ENCODE data around the gene CAMK1D. TPM values are rescaled to one million over a fixed set of nuclear protein-coding genes. Genes with fewer than 3 reads are reported as not detected.

The CAMK1D gene
- total RNA-seq, 2 donors from 2014 or later, result 4.8 to 14.5 TPM

DNA sequence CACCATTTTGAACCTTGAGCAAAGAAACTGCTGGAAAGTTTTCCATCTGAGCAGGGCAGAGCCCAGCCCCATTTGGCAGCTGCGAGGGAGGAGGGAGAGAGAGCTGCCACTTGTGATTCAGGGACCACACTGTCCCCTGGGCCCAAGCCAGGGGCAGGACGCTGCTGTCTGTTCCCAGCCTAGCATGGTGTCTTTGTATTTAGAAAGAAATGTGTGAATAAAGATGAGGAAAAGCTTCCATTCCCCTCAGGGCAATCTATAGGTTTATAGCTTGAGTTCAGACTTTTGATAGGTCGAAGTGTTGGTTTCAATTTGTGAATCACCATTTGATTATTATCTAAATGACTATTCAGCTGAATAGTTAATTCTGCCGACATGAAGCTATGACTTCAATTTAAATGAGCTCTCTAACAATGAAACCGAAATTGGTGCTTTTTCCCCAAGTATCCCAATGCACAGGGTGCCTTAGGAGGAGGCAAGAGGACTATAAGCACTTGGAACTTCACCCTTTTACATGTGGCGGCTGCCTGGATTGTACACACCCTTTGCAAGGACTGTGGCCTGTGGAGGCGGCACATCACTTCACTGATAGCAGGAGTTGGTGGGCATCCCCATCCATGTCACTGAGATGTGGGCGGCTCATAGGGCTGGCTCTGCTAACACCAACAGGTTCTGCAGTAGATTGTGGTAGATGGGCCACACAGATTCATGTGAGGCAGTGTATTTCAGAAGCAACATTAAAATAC, 428.7 kb downstream of the CAMK1D start:
- WGBS, result 58% methylated on average over 8 of the region's 8 CpGs

GRCh38 chr10:12780634-12781601, 431.6 kb downstream of the CAMK1D start:
- no peak overlapping the region for H3K27ac ChIP-seq
- intact Hi-C loops (cut with DNase I), result loop anchor here (5.0 to 10.0 kb wide), 2 partner anchors 121 to 274 kb away; no protein-coding TSS in a partner anchor
- H3K4me1 ChIP-seq (replicated peaks), result peaks cover 2% of the 10 kb centered on the region
- DNase-seq (ENCODE audit: low spot score), result no peak
- WGBS, result 80% methylated on average over 20 of the region's 22 CpGs
- H3K27me3 ChIP-seq (replicated peaks; ENCODE audit: insufficient read depth), result no peaks in the 10 kb centered on the region
- H3K36me3 ChIP-seq, result no peaks in the 10 kb centered on the region
- no peak for TF ChIP-seq POLR2AphosphoS5 (IDR thresholded peaks at IDR 0.05)
- H3K9me3 ChIP-seq, result no peaks in the 10 kb centered on the region
- H3K4me3 ChIP-seq, result no peak overlapping the region

More for the DNA sequence above, 428.7 kb downstream of the CAMK1D start:
- H3K9me3 ChIP-seq, result no peaks in the 10 kb centered on the region
- H3K36me3 ChIP-seq, result no peaks in the 10 kb centered on the region
- H3K27me3 ChIP-seq (replicated peaks; ENCODE audit: insufficient read depth), result no peaks in the 10 kb centered on the region
- no peak for DNase-seq (ENCODE audit: low spot score)
- no peak for TF ChIP-seq POLR2A (IDR thresholded peaks at IDR 0.05)
- TF ChIP-seq POLR2AphosphoS5 (IDR thresholded peaks at IDR 0.05), result no peak
- TF ChIP-seq CTCF (IDR thresholded peaks at IDR 0.05), result no peak
- no peak overlapping the region for H3K4me3 ChIP-seq
- H3K4me1 ChIP-seq (replicated peaks), result no peaks in the 10 kb centered on the region
- H3K27ac ChIP-seq, result no peak overlapping the region
- intact Hi-C loops (cut with DNase I), result no loop called here

DNA sequence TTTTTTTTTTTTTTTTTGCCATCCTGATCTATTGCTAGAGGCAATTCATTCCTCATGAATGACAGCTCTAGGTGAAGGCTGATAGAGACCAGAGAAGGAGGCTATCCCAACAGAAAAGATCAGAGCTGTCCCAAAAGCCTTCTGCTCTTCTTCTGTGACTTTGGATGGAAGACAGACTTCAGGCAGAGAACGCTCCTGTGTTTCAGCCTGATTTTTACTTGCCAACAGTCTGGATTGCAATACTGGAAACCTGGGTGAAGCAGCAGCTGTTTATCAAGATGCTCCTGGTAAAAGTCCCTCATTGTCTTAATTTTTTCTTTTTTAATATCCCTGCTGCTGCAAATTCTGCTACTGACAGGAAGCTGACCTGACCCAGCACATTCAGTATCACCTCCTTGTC, 432.6 kb downstream of the CAMK1D start:
- Histone ChIP-seq H3K4me3 (no peak overlapping the region), H3K36me3 (no peaks in the 10 kb centered on the region), H3K9me3 (no peaks in the 10 kb centered on the region), H3K27me3 (replicated peaks; ENCODE audit: insufficient read depth) (no peaks in the 10 kb centered on the region), H3K27ac (no peak overlapping the region), H3K4me1 (replicated peaks) (peaks cover 2% of the 10 kb centered on the region)
- TF ChIP-seq CTCF (IDR thresholded peaks at IDR 0.05) (no peak), POLR2AphosphoS5 (IDR thresholded peaks at IDR 0.05) (no peak), POLR2A (IDR thresholded peaks at IDR 0.05) (no peak)
- 76% methylated on average over 1 of the region's 1 CpG for WGBS
- no peak for DNase-seq (ENCODE audit: low spot score)
- intact Hi-C loops (cut with DNase I), result loop anchor here (5.0 to 10.0 kb wide), 2 partner anchors 120 to 273 kb away; no protein-coding TSS in a partner anchor

GRCh38 chr10:12782537-12782936, 433.2 kb downstream of the CAMK1D start:
- Histone ChIP-seq H3K36me3 (no peaks in the 10 kb centered on the region), H3K4me3 (no peak overlapping the region), H3K4me1 (replicated peaks) (peaks cover 2% of the 10 kb centered on the region), H3K27me3 (replicated peaks; ENCODE audit: insufficient read depth) (no peaks in the 10 kb centered on the region), H3K27ac (no peak overlapping the region), H3K9me3 (no peaks in the 10 kb centered on the region)
- intact Hi-C loops (cut with DNase I), result loop anchor here (5.0 to 10.0 kb wide), 2 partner anchors 120 to 272 kb away; no protein-coding TSS in a partner anchor
- 60% methylated on average over 8 of the region's 8 CpGs for WGBS
- peak; percentile 13 for DNase-seq (ENCODE audit: low spot score)
- no peak for TF ChIP-seq POLR2A (IDR thresholded peaks at IDR 0.05)
- peak; percentile 11 for TF ChIP-seq POLR2AphosphoS5 (IDR thresholded peaks at IDR 0.05)
- TF ChIP-seq CTCF (IDR thresholded peaks at IDR 0.05), result peak; percentile 45 to 72 (median 64)

DNA sequence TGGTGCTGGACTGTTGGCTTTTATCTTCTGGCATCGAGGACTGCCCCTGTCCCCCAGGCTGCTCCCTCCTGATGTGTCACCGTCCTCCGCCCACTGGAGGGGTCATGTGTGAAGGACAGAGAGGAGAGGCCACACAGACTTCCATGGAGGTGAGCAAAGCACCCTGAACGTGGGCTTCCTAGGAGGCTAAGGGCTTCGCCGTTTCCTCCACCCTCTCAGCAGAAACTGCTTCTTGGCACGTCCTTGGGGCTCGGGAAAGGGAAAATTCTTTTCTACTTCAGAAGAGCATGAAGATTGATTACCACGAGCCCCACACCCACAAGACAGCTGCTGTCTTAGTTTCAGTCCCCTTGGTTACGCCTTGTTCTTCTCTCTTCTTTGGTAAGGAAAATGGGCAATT, 433.9 kb downstream of the CAMK1D start:
- no peaks in the 10 kb centered on the region for H3K36me3 ChIP-seq
- peaks cover 2% of the 10 kb centered on the region for H3K4me1 ChIP-seq (replicated peaks)
- no peaks in the 10 kb centered on the region for H3K27me3 ChIP-seq (replicated peaks; ENCODE audit: insufficient read depth)
- no peak overlapping the region for H3K27ac ChIP-seq
- 88% methylated on average over 10 of the region's 10 CpGs for WGBS
- DNase-seq (ENCODE audit: low spot score), result no peak
- TF ChIP-seq POLR2A (IDR thresholded peaks at IDR 0.05) (no peak), POLR2AphosphoS5 (IDR thresholded peaks at IDR 0.05) (no peak), CTCF (IDR thresholded peaks at IDR 0.05) (no peak)
- no peak overlapping the region for H3K4me3 ChIP-seq
- intact Hi-C loops (cut with DNase I), result loop anchor here (5.0 to 10.0 kb wide), 2 partner anchors 119 to 272 kb away; no protein-coding TSS in a partner anchor
- no peaks in the 10 kb centered on the region for H3K9me3 ChIP-seq
